LNCAP (cell line): ENCODE data around the gene TLDC2.

Experiments used
- CTCF ChIP-seq: fragments of 450-650 bp; IDR thresholded peaks from 2 replicates; pipeline ENCODE4 v1.5.1; 2017; ENCODE audit warnings: mild to moderate bottlenecking

TLDC2 gene

GRCh38 chr20:36835025-36835424 is 40.9 kb upstream of the TLDC2 start:
- TF ChIP-seq CTCF: no peak

- no peak for TF ChIP-seq CTCF
These were observed 40.3 kb upstream of the TLDC2 start for GRCh38 chr20:36835453-36836198.

- TF ChIP-seq CTCF: peak; percentile 24; the same call in 1 of the 2 replicates
These were observed 39.2 kb upstream of the TLDC2 start for GRCh38 chr20:36836591-36837269.

GRCh38 chr20:36839150-36839549 is 36.8 kb upstream of the TLDC2 start:
- TF ChIP-seq CTCF: no peak

- no peak for TF ChIP-seq CTCF
These were observed 30.5 kb upstream of the TLDC2 start for GRCh38 chr20:36845288-36845971.

- TF ChIP-seq CTCF: no peak
These were observed 28.8 kb upstream of the TLDC2 start for GRCh38 chr20:36847009-36847709.

GRCh38 chr20:36847710-36848040 is 28.3 kb upstream of the TLDC2 start:
- TF ChIP-seq CTCF: no peak
